AG08396 (cell line): ENCODE data around the gene WFDC6.
"Not testable (repeated sequence)": the region's sequence is repeated elsewhere in the genome, so short reads cannot be mapped to it uniquely, and the experiment has no call there.

Experiments used
- DNase-seq: peaks from one replicate; pipeline ENCODE4 v3.0.0; 2012; ENCODE audit warnings: low spot score, mixed read lengths

WFDC6 gene

DNA sequence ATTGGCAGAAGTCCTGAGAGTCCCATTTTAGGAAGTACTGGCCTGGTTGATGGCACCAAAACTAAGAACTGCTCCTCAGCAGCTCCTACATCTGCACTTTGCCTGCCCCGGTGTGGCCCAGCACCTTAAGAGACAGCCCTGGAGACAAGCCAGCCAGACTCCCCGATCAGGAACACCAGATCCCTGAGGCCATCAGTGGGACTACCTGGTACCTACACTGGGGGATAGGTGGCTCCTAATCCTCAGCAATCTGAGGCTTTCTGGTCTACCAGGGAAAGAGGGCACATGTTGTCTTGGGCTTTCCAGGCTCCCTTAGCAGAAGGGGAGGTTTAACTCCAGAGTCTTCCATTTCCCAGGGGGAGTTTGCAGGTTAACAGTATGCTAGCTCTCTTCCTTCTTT is at the start of gene WFDC6:
Gene WFDC6 (minus strand): TSS at position 101 of the 400 bp plus-strand sequence. CDS start 75 bp downstream, at position 26.
- DNase-seq: no peak

DNA sequence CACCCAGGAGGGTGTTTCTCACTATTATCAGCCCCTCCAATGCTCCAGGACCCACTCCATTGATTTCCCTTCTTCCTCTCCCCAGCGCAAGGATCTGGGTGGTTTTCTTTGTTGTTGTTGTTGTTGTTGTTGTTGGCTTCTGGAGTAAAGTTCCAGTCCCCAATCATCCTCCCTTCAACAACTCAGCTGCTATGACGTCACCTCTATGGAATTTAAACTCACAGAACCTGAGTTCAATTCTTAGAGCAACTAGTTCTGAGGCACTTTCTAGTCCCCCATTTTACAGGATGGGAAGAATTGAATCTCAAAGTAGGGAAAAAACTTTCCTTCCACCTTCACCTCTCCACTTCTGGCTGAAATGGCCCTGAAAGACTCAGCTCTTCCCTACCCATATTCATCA is 49.5 kb upstream of the WFDC6 start:
- no peak for DNase-seq

DNA sequence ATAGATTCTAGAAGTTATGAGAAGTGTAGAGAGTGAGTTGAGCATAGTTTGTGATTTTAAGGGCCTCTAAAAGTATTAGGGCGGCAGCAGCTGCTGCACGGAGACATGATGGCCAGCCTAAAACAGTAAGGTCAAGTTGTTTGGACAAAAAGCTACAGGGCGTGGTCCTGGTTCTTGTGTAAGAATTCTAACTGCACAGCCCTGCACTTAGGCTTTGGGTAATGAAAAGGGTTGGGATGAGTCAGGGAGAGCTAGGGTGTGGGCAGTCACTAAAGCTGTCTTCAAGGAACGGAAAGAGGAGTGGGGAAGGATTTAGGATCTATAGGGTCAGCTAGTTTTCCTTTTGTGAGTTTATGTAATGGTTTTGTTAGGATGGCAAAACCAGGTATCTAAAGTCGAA is 46.7 kb upstream of the WFDC6 start:
- DNase-seq: not testable (repeated sequence)

DNA sequence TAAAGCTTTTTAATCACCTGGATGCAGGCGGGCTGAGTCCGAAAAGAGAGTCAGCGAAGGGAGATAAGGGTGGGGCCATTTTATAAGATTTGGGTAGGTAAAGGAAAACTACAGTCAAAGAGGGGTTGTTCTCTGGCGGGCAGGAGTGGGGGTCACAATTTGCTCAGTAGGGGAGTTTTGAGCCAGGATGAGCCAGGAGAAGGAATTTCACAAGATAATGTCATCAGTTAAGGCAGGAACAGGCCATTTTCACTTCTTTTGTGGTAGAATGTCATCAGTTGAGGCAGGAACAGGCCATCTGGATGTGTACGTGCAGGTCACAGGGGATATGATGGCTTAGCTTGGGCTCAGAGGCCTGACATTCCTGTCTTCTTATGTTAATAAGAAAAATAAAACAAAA is 45.0 kb upstream of the WFDC6 start:
- DNase-seq: not testable (repeated sequence)

DNA sequence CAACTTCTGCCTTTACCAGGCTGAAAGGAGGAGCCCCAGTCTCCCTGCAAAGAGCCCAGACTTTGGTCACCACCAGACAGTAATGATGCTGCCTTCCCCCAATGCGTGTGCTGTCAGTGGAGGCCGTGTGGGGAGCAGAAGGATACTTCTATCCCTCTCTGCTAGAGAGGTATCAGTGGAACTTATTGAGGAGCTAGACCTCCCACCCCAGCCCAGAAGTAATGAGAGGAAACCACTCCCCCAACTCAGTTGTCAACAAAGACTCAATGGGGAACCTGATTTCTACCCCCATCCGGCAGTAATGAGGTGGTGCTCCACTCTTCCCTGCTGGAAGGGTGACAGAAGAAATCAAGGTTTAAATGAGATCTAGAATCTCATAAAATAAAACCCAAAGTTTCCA is 44.2 kb upstream of the WFDC6 start:
- no peak for DNase-seq

DNA sequence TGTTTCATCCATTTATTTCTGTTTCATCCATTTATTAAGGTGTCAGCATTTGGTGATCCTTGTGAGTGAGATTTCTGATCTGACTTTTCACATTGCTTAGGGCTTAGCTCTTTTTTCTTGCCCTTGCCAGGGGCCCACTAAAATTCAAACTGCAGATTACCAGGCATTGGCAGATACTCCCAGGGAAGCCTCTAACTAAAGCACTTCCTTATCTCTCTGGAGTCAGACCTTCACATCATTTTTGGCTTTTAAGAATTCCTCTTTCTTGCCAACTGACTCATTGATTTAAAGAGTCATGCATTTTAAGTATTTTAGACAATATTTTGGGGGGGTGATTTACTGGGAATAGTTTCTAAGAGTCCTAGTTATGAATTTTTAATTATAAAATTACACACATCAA is 42.4 kb upstream of the WFDC6 start:
- no peak for DNase-seq

DNA sequence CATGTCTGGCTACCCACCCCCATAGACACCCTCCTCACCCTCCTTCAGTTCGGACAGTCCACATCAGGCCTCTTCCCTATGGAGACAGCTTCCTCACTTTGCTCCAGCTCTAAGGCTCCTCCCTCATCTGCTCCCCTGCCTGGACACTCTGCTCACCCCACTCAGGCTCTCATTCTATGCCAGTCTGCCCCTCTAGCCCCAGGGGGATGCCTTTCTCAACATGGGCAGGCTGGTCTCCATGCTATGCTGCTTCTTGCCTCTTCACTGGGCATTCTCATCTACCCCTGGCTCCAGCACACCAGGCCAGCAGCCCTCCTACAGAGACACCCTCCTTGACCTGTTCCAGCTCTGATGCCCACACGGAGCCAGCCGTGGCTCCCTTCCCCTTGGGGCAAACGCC is 39.9 kb upstream of the WFDC6 start, which contains the start of gene WFDC8:
Gene WFDC8 (minus strand): TSS at position 101 of the 400 bp plus-strand sequence. CDS start 37 bp downstream, at position 64.
- DNase-seq: no peak

DNA sequence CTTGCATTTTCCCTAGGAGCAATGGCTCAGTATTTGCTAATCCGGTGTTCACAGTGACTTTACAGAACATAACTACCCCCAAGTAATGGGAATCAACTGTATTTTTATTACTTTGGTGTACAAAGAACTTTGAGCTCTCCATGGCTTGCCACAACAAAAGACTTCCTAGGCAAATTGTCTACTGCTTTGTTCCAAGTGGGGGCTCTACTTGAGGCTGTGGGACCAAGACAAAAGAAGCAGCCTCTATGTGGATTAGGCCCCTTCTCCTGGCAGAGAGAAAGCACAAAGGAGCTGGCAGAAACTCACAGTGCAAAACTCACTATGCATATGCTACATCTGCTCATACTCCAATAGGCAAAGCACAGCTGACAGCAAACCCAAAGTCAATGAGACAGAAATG is 38.9 kb upstream of the WFDC6 start:
- no peak for DNase-seq

DNA sequence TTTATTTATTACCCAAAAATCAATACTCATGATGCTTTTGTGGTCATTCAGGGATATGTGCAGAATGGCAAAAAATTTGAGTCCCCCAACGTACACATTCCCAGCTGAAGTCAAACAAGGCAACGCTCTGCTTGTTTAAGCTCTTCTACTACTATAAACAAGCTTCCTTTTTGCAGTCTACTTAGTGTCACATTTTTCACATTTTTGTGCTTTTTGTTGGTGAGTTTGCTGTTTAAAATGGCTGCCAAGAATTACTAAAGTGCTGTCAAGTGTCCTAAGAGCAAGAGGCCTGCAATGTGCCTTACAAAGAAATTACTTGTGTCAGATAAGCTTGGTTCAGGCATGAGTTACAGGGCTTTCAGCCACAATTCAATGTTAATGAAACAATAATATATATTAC is 37.7 kb upstream of the WFDC6 start:
- DNase-seq: no peak

DNA sequence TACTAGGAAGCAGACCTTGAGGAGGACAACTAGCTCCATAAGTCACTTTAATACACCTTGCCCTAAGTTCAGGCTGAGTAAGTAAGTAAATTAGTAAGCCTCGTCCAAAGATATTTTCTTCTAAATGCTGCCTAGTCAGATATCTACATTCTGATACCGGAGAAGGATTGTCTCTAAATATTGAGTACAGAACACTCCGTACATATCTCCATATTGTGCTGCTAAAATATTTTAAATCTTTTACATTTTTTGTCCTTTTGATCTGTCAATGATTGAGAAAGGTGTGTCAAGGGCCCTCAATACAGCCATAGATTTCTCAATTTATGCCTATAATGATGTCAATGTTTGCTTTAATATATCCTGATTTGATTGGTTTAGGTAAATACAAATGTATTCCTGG is 36.6 kb upstream of the WFDC6 start:
- DNase-seq: no peak

DNA sequence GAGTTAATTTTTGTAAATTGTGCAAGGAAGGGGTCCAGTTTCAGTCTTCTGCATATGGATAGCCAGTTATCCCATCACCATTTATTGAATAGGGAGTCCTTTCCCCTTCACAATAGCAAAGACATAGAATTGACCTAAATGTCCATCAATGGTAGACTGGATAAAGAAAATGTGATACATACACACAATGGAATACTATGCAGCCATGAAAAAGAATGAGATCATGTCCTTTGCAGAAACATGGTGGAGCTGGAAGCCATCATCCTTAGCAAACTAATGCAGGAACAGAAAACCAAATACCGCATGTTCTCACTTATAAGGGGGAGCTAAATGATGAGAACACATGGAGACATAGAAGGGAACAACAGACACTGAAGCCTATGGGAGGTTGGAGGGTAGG is 30.4 kb upstream of the WFDC6 start:
- DNase-seq: not testable (repeated sequence)

DNA sequence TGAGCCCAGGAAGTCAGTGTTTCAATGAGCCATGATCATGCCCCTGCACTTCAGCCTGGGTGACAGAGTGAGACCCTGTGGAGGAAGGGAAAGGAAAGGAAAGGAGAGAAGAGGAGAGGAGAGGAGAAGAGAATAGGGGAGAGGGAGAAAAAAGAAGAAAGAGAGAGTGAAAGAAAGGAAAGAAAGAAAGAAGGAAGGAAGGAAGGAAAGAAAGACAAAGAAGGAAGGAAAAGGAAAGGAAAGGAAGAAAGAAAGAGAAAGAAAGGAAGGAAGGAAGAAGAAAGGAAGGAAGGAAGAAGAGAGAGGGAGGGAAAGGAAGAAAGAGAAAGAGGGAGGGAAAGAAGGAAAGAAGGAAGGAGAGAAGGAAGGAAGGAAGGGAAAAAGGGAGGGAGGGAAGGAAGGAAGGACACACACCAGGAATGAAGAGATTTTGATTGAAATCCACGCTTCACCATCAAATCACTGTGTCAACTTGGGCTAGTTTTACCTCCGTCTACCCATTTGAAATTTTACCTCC is 25.5 kb upstream of the WFDC6 start:
- DNase-seq: no peak

DNA sequence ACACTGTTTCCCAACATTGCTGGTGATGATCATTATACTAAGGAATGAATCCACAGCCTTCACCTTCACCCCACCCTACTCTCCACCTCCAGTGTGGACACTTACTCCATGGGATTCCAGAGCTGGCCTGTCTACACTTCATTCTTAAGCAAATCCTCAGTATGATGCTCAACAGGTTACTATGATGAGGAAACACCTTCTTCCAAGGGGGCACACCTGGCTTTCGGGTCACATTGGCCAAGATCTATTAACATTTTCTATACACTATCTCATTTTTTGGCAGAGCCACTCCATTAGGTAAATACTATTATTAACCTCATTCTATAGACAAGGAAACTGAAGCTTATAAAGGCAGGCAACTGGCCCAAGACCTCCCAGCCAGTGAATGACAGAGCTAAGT is 15.9 kb upstream of the WFDC6 start:
- no peak for DNase-seq

DNA sequence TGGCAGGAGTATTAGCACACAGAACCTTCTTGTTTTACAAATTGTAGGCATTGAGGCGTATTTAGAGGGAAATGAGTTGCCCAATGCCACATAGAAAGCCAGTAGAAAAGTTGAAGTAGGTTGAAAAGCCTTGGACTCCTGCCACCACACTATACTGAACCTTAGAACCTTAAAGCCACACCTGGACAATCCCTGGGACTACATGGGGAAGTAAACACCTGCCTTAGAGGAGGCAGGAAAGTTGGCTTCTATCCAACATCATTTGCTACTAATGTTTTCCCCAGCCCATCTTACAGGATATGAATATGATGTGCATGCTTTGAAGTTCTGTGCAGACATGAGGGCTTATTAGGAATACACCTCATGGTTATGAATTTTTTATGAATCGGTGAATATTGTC is 13.2 kb upstream of the WFDC6 start:
- DNase-seq: no peak

DNA sequence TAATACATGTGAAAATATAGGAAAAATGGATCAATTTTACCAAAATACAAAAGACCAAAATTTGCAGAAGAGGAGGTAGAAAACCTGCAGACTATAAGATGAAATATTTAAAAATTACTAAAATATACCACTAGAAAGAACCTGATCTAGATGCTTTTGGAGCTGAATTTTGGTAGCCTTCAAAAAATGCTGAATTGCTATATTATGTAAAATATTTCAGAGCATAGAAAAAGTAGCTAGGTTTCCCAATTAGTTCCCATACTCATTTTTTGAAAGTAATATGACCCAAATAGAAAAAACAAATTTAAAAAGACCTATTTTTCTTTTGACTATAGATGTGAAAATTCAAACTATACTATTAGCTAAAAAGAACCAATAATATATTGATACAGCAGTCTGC is 11.5 kb upstream of the WFDC6 start:
- no peak for DNase-seq

DNA sequence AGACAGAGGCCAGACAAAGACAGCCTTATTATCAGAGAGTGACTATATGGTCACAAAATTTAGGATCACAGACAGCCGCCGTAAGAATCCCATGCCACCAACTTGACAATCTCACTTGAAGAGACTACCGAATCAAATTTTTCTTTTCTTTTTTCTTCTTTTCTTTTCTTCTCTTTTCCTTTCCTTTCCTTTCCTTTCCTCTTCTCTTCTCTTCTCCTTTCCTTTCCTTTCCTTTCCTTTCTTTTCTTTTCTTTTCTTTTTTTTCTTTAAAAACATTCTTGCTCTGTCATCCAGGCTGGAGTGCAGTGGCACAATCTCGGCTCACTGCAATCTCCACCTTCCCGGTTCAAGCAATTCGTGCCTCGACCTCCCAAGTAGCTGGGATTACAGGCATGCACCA is 9.1 kb upstream of the WFDC6 start:
- no peak for DNase-seq

DNA sequence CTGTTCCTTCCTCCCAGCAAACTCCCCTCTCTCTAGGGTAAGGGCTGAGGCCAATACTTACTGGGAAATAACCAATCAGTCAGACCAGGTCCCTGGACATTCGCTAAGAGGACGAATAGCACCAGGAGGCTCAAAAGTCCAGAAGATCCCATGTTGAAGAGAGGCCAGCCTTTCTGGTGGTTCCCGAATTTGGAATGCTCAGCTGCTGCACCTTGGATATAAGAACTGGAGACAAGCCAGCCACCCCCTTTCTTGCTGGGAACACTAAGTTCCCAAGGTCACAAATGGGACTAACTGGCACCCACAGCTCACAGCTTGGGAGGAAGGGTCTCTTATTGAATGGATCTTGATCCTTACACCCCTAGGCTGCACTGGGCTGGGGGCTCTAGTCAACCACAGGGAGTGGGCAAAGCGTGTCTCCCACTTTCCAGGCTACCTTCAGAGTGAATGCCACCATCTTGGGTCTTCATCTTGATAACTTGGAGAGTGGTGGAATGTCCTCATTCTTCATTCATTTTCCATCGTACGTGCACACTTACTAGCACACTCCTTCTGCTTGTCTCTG is 8.0 kb upstream of the WFDC6 start, which contains the start of gene EPPIN:
Gene EPPIN (minus strand): TSS at position 196 of the 565 bp plus-strand sequence. CDS start 44 bp downstream, at position 152.
- DNase-seq: no peak

DNA sequence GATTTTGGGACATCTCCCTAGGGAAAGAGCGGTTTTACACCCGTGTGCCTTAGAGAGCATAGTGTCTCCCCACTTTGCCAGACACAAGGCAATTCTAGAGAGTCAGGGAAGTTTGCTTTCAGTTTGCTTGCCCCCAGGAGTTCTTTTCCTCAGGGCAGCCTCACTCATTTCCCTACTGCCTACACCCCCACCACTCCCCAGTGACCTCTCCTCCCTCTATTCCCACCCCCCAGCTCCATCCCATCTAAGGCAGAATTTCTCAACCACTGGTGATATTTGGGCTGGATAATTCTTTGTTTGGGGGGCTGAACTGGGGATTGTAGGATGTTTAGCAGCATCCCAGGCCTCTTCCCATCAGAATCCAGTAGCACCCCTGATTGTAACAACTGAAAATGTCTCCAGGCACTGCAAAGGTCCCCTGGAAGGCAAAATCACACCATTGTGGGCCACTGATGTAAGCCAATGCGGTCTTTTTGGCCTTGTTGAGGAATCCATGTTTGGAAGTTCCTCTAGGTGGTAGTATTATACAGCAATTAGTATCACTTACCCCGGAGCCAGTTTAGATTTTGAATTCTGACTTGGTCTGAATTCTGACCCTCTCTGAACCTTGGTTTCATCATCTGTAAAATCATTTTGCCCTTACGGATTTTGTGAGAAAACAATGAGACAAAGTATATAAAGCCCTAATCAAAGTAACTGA is 6.6 kb upstream of the WFDC6 start:
- DNase-seq: peak; percentile 14

DNA sequence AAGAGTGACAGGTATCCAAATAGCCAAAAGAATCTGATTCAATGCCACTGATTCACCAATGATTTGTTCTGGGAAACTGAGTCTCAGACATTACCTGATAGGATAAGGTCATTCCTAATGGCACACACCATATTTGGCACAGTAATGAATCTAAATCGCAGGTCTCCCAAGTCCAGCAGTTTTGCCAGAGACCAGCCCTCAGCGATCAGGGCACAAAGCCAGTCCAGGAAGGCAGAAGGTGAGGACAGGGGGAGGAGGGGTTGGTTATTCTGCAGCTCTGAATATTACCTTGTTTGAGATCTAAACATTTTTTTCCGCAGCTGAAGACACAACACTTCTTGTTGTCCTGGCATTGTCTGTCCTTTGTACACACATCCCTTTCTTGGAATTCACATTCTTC is 6.1 kb upstream of the WFDC6 start:
- DNase-seq: no peak

DNA sequence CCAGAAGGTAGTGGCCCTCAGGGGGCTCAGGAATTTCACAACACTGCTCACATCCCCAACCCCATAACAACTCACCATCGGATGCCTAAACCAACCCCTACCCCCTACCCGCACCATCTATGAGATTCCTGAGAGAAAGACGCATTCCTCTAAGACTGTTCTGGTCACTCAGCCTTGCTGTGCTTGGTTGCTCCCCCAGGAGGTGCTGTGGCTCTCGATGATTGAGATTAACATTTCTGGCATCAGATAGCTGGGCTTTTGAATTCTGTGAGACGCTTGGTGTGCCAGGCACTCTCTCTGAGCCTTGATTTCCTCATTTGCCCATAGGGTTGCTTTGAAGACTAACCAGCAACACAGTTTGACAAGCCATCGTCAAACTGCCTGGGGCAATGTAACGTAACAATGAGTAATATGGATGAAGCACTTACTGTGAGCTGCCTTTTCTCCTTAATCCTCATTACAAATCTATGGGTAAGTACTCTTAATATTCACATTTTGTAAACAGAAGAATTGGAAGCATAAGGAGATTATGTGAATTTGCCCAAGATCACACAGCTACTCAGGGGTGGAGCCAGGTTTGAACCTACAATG is 978 bp downstream of the WFDC6 start:
- DNase-seq: no peak

DNA sequence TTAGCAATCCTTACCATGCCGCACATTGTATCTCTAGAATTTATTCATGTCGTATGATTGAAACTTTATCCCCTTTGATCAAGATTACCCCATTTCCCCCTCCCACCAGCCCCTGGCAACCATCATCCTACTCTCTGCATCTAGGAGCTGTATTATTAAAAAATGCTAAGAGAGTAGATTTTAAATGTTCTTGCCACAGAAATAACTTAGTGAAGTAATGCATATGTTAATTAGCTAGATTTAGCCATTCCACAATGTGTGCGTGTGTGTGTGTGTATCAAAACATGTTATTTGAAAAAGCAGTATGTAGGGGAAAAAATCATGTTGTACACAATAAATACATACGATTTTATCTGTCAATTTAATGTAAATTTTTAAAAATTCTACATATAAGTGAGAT is 12.0 kb downstream of the WFDC6 start:
- no peak for DNase-seq

DNA sequence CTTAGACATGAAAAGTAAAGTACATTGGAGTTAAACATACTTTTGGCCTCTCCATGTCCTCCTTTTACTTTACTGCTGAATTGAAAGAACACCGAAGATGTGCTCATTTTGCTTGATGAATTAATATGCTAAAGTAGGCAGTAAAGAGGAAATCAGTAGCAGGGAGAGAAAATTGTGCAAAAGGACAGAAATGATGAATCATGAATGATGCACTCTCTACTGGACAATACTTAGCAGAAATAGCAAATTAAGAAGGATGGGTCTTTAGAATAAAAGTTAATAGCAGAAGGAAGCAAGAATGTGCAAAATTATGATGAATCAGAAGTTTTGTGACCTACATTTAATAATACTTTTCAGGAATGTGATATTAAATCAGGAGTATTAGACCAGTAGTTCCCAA is 15.5 kb downstream of the WFDC6 start:
- no peak for DNase-seq

DNA sequence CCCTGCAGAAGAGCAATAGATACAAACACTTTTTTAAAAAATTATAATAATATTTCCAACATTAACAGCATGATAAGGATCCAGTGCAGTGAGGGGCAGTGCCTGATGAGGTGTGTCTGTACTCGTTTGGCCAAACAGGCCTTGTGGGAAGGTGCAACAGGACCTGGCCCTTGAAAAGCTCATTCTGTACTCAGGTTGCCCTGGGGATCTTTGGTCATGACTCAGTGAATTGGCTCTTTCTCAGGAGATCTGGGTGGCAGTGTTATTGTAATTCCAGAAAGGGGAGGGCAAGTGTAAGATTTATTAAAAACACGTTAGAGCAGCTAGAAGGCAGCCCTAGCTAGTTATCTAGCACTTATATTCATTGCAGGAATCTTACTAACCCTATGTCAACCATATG is 21.0 kb downstream of the WFDC6 start:
- no peak for DNase-seq
